Hepatocyte (in vitro differentiated cells): Measurements from ENCODE around the gene DHX58. TPM values are rescaled to one million over a fixed set of nuclear protein-coding genes. Genes with fewer than 3 reads are reported as not detected.

Source experiments
- DNase-seq: peaks from one replicate; pipeline ENCODE4 v3.0.0-alpha.2; 2016; ENCODE audit warnings: low spot score
- H2AFZ ChIP-seq: fragments of 200-600 bp; sonication (generic); 2 replicates; pipeline ENCODE4 v1.6.0; 2016; ENCODE audit warnings: antibody characterized with exemption, mild to moderate bottlenecking
- H3K27ac ChIP-seq: fragments of 200-600 bp; sonication (generic); 2 replicates; pipeline ENCODE4 v1.5.1; 2016; ENCODE audit warnings: mild to moderate bottlenecking
- H3K27me3 ChIP-seq: fragments of 200-600 bp; sonication (generic); 2 replicates; pipeline ENCODE4 v1.6.1; 2016
- H3K36me3 ChIP-seq: fragments of 200-600 bp; sonication (generic); replicated peaks from 2 replicates; pipeline ENCODE4 v1.5.1; 2016; ENCODE audit warnings: low read depth; ENCODE audit not compliant: insufficient read depth
- H3K4me1 ChIP-seq: fragments of 200-600 bp; sonication (generic); 2 replicates; pipeline ENCODE4 v1.5.1; 2016; ENCODE audit warnings: mild to moderate bottlenecking, moderate library complexity; ENCODE audit not compliant: insufficient read depth
- H3K4me2 ChIP-seq: fragments of 200-600 bp; sonication (generic); 2 replicates; pipeline ENCODE4 v1.6.0; 2016
- H3K4me3 ChIP-seq: fragments of 200-600 bp; sonication (generic); 2 replicates; pipeline ENCODE4 v1.5.1; 2016; ENCODE audit warnings: mild to moderate bottlenecking
- H3K79me2 ChIP-seq: fragments of 200-600 bp; sonication (generic); 2 replicates; pipeline ENCODE4 v1.6.0; 2017; ENCODE audit warnings: mild to moderate bottlenecking
- H3K9me2 ChIP-seq: fragments of 200-600 bp; sonication (generic); replicated peaks from 2 replicates; pipeline ENCODE4 v1.6.0; 2017; ENCODE audit warnings: mild to moderate bottlenecking; ENCODE audit not compliant: insufficient read depth
- H3K9me3 ChIP-seq: fragments of 200-600 bp; sonication (generic); 2 replicates; pipeline ENCODE4 v1.5.1; 2016; ENCODE audit warnings: low read depth, mild to moderate bottlenecking
- H4K20me1 ChIP-seq: fragments of 200-600 bp; sonication (generic); 2 replicates; pipeline ENCODE4 v1.6.0; 2016; ENCODE audit warnings: mild to moderate bottlenecking; ENCODE audit not compliant: insufficient read depth, poor library complexity, severe bottlenecking
- EZH2 ChIP-seq: fragments of 200-600 bp; sonication (generic); IDR thresholded peaks from 2 replicates; pipeline ENCODE4 v1.6.1; 2016; ENCODE audit warnings: antibody characterized with exemption, mild to moderate bottlenecking, borderline replicate concordance
- EZH2phosphoT487 ChIP-seq: fragments of 200-600 bp; sonication (generic); IDR thresholded peaks from one replicate; pipeline ENCODE4 v1.6.1; 2018; ENCODE audit warnings: antibody characterized with exemption, mild to moderate bottlenecking, low read depth, moderate library complexity; ENCODE audit not compliant: unreplicated experiment, severe bottlenecking
- WGBS: methylation state at CpG from one replicate; pipeline ENCODE4 v1.1.6; 2016; ENCODE audit warnings: low lambda C conversion rate; ENCODE audit errors: missing lambda C conversion rate; 5-methylcytosine and 5-hydroxymethylcytosine counted together
- polyA plus RNA-seq: library from polyadenylated mRNA; unstranded; fragments of >200 nt; fragmentation: Nextera tagmentation; extraction: Ambion mirVana; gene quantifications from 2 replicates; pipeline ENCODE4 v1.2.1, GENCODE V29; 2016
- total RNA-seq: library from RNA; depleted of rRNA; stranded (reverse); fragments of >200 nt; gene quantifications from 2 replicates; pipeline ENCODE4 v1.2.3, GENCODE V29; 2014
- TF ChIP-seq, protein P1 (sequence below): fragments of 200-600 bp; sonication (generic); IDR thresholded peaks from 2 replicates; pipeline ENCODE4 v1.5.1; 2016; ENCODE audit warnings: antibody characterized with exemption, mild to moderate bottlenecking; ENCODE audit not compliant: poor library complexity

The DHX58 gene
- total and polyA plus RNA-seq, 2 experiments from 2014 or later = 1.4 to 1.6 TPM

DNA sequence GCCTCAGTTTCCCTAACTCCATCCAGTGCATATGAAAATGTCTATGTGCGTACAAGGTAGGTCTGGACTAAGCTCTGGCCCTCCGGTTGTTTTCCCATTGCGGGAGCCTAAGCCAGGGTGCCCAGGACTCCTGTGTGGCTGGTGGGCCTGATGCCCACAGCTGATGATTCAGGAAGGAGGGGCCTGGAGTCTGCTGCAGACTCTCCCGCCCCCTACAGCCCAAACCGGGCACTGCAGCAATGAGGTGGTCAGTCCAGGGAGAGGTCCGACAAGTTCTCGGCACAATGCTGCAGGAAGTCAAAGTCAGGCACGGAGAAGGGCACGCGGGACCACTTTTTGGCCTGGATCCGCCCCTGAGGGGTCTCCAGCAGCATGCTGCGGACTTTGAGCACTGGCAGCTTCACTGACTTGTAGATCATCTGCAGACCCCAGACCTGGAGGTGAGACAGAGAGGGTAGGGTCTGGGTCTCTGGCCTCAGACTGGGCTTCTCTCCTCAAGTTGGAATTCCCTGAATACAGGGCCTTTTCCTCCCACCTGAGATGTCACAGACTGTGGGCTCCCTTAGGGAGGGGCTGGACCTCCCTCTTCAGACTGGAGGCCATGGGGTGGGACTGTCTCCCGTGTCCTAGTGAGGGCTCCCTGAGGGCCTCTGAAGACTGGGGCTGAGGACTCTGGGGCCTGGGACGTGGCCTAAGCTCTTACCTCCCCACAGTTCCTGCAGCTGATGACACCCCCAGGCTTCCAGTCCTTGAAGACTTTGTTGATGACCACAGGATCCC lies 10.8 kb downstream of the DHX58 start:
- Histone ChIP-seq H4K20me1 (no peaks in the 10 kb centered on the region), H3K27ac (no peak overlapping the region), H3K79me2 (no peaks in the 10 kb centered on the region), H3K9me2 (no peaks in the 10 kb centered on the region), H3K27me3 (peaks cover 14% of the 10 kb centered on the region), H2AFZ (no peak overlapping the region), H3K4me3 (no peak overlapping the region), H3K36me3 (no peaks in the 10 kb centered on the region), H3K4me1 (peaks cover 7% of the 10 kb centered on the region), H3K4me2 (no peak overlapping the region), H3K9me3 (no peaks in the 10 kb centered on the region)
- no peak for TF ChIP-seq EZH2
- TF ChIP-seq, protein P1, sequence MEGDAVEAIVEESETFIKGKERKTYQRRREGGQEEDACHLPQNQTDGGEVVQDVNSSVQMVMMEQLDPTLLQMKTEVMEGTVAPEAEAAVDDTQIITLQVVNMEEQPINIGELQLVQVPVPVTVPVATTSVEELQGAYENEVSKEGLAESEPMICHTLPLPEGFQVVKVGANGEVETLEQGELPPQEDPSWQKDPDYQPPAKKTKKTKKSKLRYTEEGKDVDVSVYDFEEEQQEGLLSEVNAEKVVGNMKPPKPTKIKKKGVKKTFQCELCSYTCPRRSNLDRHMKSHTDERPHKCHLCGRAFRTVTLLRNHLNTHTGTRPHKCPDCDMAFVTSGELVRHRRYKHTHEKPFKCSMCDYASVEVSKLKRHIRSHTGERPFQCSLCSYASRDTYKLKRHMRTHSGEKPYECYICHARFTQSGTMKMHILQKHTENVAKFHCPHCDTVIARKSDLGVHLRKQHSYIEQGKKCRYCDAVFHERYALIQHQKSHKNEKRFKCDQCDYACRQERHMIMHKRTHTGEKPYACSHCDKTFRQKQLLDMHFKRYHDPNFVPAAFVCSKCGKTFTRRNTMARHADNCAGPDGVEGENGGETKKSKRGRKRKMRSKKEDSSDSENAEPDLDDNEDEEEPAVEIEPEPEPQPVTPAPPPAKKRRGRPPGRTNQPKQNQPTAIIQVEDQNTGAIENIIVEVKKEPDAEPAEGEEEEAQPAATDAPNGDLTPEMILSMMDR = peak; percentile 67
- peak; percentile 72 for DNase-seq
- WGBS = 39% methylated on average over 14 of the region's 14 CpGs

DNA sequence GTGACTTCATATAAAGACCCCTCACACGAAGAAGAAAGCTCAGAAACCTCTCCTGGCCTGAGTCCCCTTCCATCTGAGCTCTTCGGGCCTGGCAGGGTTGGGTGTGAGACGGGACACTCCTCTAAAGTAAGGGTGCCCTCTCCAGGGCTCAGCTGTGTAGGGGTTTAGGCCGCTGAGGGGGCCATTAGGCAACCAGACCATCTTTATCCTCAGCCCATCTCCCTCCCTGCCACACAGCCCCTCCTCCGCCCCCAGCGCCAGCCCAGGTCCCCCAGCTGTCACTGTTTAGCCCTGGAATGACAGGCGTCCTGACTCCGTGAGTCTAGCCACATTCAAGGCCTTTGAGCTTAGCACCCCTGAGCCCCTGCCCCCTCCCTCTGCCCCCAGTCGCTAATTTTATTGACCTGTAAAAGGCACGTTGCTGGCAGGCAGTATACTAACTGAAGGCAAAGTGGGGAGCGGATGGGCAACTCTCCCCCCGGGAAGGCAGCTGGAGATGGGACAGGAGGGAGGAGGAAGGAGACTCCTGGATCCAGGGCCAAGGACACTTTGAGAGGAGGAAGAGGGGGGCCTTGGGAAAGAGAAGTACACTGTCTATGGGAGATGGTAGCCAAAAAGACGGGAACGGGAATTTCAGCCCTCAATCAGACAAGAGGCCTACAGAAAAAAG lies 13.6 kb downstream of the DHX58 start:
- 44% methylated on average over 12 of the region's 14 CpGs for WGBS
- no peak for DNase-seq
- Histone ChIP-seq H3K4me3 (no peak overlapping the region), H3K79me2 (no peaks in the 10 kb centered on the region), H3K27ac (no peak overlapping the region), H3K9me2 (no peaks in the 10 kb centered on the region), H4K20me1 (no peaks in the 10 kb centered on the region), H3K36me3 (no peaks in the 10 kb centered on the region), H3K27me3 (peaks cover 23% of the 10 kb centered on the region), H3K9me3 (no peaks in the 10 kb centered on the region), H3K4me1 (peaks cover 7% of the 10 kb centered on the region), H2AFZ (no peak overlapping the region), H3K4me2 (peak overlapping the region; percentile 70)
- TF ChIP-seq EZH2phosphoT487 (no peak), EZH2 (no peak)
- TF ChIP-seq, protein P1 = no peak

GRCh38 chr17:42097691-42098631 lies 14.6 kb downstream of the DHX58 start, which contains the start of gene ZNF385C:
Gene ZNF385C, minus strand, starts transcription at chr17:42098473. Its CDS starts 35,417 bp downstream, at chr17:42063056.
- Histone ChIP-seq H3K4me3 (no peak within 1 kb of the TSS), H3K27me3 (peaks cover 23% of the 10 kb centered on the region), H3K9me3 (no peaks in the 10 kb centered on the region), H3K79me2 (no peaks in the 10 kb centered on the region), H3K9me2 (no peaks in the 10 kb centered on the region), H3K4me2 (peak within 1 kb of the TSS; percentile 70), H3K27ac (no peak within 1 kb of the TSS), H3K36me3 (no peaks in the 10 kb centered on the region), H3K4me1 (peaks cover 7% of the 10 kb centered on the region), H4K20me1 (no peaks in the 10 kb centered on the region), H2AFZ (peak within 1 kb of the TSS; percentile 60)
- TF ChIP-seq, protein P1 = no peak
- TF ChIP-seq EZH2phosphoT487 (no peak), EZH2 (no peak)
- WGBS = 25% methylated on average over 37 of the region's 52 CpGs
- DNase-seq = peak; percentile 55
